Globus pallidus (tissue), 1 donor: ENCODE results near the gene HS3ST6.
A peak's percentile ranks its signal among the peaks of the same experiment; 100 is the strongest.
"Not testable (repeated sequence)": the region's sequence is repeated elsewhere in the genome, so short reads cannot be mapped to it uniquely, and the experiment has no call there.

ENCODE experiments used
- DNase-seq: peaks from one replicate; pipeline ENCODE4 v3.0.0-alpha.2; 2015; ENCODE audit warnings: low spot score

HS3ST6 gene

DNA sequence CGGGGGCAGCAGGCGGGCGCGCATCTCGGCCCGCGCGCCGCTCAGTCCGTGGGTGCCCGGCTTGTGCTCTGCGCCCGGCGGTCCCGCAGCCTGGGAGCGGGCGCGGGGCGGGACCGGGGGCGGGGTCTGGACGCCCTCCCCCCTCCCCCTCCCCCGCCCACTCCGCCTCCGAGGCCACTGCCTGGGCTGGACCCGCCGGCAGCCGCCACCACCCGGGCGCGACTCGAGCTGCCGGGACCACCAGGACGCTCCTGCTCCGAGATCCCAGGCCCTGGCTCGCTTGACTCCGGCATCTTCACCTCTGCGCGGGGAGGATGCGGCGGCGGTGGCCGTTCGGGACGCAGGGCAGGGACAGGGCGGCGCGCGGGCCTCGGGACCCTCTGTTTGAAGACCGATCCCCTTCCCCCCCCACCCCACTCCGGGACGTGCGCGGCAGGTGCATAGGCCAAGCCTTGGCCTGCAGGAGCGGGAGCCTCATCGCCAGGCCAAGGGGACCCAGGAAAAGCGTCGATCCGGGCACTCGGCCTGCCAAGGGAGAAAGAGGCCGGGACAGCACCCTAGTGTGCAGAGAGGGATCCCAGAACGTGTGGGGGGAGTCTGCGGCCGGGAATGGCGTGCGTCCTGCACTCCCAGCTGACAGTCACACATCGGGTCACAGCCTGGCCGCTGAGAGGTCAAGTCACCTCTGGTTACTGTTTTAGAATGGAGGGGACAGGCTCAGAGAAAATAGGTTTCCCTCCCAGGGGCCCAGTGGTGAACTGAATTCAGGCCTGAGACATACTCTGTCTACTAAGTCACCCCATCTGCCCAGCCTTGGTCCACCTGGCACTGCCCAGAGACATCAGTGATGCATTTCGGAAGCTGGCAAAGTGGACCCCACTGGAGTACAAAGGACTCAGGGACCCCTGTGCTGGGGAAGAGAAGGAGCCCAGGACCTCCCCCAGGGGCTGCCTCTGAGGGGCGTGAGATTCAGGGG is at the start of gene HS3ST6:
Gene HS3ST6, minus strand, starts transcription at position 65 of the 976 bp plus-strand sequence. CDS start 92 bp downstream, outside the sequence.
- no peak for DNase-seq

DNA sequence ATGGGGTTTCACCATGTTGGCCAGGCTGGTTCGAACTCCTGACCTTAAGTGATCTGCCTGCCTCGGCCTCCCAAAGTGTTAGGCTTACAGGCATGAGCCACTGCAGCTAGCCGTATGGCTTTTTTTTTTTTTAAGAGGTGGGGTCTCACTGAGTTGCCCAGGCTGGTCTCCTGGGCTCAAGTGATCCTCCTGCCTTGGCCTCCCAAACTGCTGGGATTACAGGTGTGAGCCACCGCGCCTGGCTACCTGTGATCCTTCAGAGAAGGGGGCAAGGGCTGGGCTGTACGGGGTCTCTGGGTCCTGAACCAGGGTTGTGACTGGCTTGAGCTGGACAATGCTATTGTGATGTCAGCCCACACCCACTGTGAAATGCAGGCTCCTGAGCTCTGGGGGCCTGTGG is 48.2 kb upstream of the HS3ST6 start, which contains the start of gene RNF151:
Gene RNF151, plus strand, starts transcription at position 397 of the 400 bp plus-strand sequence. CDS start 26 bp downstream, outside the sequence.
- no peak for DNase-seq

DNA sequence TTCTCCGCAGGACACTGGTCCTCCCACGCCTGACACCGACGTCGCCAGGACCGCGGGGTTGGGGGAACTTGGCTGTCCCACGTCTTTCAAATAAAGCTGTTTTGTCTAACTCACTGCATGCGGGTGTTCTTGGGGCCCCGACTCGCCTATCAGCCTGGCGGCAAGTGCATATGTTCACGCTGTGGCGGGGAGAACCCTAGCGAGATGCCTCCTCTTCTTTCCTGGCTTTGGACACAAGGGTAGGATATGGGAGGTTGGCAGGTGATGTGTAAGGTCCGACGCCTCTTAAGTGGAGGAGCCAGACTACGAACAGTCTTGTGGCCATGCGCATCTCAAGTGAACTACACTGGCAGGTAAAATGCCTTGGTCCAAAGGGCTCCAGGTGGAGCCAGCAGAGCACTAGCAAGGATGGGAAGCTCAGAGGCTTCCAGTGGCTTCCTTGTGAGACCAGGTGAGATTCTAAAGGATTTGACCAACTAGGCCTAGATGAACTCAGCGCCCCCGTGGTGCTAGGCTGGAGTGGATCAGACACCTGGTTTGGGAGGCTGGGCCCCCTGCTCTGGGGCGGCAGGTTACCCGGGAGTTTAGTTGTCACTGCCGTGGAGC is 47.3 kb upstream of the HS3ST6 start:
- no peak for DNase-seq

DNA sequence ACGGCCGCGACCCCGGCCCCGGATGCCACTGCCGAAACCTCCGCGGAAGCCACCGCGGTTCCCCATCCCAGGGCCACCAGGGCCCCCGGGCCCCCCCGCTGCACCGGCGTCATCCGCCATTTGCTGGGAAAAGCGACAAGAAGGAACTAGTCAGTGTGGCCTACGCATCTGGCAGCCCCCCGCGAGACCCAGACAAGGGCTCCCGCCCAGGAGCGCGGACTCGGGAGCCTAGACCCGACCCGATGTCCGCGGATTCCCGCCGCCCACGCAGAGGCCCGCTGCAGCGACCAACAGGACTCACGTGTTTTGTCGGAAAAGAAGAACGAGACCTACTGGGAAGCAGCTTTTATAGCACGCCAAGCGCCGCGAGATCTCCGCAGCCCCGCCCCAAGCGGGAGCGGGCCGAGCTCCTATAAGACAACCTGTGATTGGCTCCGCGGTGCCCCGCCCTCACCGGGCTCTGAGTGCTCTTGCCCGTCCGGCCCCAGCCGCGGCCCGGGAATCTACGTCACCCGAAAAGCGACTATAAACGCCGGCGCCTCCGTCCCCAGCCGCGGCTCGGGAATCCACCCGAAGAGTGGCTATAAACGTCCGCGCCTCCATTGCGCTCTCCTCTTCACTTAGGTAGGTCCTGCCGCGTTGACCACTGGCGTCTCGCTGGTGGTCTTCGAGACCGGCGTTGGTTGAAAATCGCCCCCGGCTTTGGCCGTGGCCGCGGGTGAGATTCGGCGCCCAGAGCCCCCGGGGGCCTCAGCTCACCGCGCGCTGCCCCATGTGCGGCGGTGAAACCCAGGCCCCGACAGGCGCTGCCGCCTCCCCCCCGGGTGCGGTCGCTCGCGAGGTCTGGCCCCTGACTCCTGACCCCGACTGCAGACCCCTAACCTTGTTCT is 46.5 kb upstream of the HS3ST6 start, which contains the start of gene RPS2:
Gene RPS2, minus strand, starts transcription at position 321 of the 890 bp plus-strand sequence. Its CDS starts 201 bp downstream, at position 120.
- peak; percentile 98 for DNase-seq

DNA sequence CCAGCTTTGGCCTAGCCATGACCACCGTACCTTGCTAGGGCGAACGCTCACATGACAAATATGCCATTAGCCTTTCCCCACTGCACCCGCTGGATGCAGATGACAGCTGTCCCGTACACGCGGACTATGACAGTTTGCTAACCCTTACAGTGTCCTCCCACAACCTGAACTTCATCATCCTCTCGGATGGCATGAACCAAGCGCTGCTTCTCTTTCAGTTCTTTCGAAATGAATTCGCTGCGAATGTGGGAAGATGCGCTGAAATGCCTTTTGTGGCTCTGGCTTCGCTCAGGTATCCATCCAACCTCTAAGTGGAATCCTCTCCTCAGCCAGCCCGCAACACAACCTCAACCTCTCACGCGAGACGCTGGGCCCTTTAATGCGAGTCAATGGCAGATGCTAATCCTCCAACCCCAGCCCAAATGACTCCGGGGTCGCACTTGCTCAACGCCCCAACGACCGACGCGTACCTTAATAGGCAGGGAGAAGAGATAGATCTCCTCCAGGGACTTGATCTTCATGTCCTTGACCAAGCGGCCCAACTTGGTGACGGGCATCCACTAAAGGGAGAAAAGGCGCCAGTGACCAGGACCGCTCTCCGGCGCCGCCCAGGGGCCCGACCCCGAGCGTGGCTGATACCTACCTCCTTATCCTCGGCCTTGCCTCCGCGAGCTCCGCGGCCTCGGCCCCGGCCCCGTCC is 45.7 kb upstream of the HS3ST6 start:
- DNase-seq = no peak

DNA sequence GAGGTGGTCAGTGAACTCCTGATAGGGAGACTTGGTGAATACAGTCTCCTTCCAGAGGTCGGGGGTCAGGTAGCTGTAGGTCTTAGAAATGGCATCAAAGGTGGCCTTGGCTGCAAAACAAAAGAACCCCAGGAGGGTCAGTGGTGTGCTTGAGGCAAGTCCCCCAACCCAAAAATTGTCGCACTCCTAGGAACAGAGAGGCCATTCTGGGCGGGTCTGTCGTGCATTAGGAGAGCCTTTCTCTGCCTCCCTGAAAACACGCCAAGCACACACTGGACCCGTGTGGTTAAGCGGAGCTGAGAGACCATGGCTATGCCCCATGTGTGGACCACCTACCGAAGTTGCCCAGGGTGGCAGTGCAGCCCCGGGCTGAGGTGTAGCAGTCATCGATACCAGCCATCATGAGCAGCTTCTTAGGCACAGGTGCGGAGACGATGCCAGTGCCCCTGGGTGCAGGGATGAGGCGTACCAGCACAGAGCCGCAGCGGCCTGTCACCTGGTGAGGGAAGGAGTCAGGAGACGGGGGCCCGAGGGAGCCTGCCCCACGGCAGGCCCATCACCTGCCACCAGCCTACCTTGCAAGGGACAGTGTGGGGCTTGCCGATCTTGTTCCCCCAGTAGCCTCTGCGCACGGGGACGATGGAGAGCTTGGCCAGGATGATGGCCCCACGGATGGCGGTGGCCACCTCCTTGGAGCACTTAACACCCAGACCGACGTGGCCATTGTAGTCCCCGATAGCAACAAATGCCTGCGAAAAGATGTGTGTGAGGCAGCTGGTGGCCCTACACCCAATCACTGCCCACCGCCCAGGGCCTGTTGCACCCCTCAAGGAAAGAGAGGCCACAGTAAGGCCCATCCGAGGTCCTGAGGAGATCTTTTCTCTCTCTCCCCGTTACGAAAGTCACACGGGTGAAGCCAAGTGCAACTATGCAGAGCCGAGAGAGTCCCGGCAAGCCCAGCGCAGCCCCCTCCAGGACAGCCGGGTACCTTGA is 44.2 kb upstream of the HS3ST6 start:
- DNase-seq = not testable (repeated sequence)

DNA sequence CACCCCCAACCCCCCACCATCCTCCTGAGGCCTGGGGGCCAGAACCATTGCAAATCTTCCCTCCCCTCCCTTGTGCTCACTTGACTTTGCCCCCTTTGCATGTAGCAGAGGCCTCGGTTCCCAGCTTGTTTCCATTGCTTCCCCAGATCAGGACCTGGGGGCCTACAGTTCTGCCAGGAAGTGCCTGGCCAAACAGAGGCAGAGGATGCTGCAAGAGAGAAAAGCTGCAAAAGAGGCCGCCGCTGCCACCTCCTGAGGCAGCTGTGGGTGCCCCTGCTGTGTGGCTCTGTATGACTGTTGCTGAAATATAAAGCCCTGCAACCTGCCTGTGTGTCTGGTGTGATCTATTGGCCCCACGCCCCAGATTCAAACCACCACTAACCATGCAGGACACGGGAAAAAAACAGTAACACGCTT is 43.4 kb upstream of the HS3ST6 start:
- no peak for DNase-seq

DNA sequence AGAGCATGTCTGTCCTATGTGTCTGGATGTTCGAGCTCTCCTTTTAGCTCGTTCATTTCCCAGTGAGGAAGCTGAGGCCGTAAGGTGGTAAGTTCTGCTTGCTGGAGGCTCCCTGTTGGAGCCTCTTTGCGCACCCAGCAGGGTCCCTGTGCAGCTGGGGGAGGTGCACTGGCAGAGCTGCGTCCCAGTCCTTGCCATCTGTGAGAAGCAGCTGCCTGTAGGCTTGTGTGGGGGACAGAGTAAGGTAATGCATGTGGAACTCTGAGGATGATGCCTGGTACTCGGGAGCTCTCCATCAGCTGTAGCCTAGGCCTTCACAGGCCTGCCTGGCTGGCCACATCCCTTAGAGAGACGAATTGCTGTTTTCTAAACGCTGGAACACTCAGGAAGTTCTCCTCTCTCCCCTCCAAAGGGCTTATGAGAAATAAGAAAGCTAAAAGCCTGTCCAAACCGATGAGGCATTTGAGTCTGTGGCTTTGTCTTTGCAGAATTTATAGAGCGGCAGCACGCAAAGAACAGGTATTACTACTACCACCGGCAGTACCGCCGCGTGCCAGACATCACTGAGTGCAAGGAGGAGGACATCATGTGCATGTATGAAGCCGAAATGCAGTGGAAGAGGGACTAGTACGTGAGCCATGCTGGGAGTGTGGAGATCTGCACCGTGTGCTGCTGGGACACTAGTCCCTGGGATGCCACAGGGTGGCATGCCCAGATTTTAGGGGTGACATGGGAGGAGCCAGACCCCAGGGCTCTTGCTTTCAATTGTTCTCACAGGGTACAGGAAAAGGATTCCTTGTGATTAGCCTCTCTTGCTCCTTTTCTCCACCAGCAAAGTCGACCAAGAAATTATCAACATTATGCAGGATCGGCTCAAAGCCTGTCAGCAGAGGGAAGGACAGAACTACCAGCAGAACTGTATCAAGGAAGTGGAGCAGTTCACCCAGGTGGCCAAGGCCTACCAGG is 42.7 kb upstream of the HS3ST6 start:
- DNase-seq = no peak

DNA sequence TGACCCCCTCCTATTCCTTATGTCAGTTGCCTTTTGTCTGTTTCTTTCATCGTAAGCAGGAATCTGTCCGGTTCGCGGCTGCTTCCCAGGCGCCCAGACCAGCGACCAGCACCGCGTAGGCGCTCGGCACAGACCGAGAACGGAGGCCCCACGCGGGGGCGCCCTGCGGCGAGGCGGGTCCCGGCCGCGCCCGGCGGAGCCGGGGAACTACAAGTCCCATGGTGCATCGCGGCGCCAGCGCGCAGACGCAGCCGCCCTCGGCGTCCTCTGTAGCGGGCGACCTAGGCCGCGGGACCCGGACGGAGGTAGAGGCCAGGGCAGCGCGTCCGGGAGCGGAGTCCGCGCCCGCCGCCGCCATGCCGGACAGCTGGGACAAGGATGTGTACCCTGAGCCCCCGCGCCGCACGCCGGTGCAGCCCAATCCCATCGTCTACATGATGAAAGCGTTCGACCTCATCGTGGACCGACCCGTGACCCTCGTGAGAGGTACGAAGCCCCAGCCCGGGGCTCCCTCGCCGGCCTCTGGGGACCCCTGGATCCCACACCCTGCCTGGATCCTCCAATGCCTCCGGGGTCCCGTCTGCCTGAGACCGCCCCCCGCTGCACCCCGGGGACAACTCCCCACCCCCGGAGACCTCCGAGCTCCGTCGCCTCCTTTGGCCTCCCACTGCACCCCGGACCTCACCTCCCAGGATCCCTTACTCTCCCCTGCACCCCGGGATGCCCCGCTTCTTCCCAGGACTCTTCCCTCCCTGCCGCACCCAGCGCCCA is 41.2 kb upstream of the HS3ST6 start, which contains the start of gene NDUFB10:
Gene NDUFB10, plus strand, starts transcription at position 270 of the 771 bp plus-strand sequence. Its CDS starts 87 bp downstream, at position 357.
- DNase-seq = peak; percentile 83

DNA sequence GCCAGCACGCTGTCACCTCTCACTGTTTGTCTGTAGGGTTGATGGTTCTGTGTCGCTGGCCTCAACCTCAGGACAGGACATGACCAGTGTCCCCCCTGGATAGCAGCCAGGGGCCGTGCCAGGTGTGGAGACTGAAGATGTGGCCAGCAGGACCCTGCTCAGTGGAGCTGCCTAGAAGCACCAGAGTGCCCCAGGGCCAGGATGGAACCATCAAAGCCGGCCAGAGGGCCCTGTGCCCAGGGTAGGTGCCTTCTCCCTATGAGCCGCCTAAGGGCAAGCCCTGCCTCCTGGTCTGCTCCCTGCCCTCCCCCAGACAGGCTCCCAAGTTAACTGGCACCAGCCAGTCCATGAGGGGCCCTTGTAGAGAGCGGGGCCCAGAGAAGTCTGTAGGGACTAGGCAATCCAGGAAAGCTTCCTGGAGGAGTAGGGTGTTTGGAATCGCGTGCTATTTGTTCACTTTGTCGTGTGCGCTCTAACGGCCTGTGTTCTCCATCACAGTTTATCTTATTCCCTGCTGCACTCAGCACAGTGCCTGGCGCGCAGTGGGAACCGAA is 40.6 kb upstream of the HS3ST6 start:
- no peak for DNase-seq

DNA sequence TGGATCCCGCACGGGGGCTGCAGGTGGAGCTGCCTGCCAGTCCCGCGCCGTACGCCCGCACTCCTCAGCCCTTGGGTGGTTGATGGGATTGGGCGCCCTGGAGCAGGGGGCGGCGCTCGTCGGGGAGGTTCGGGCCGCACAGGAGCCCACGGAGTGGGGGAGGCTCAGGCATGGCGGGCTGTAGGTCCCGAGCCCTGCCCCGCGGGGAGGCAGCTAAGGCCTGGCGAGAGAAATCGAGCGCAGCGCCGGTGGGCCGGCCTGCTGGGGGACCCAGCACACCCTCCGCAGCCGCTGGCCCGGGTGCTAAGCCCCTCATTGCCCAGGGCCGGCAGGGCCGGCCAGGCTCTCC is 39.9 kb upstream of the HS3ST6 start:
- not testable (repeated sequence) for DNase-seq

DNA sequence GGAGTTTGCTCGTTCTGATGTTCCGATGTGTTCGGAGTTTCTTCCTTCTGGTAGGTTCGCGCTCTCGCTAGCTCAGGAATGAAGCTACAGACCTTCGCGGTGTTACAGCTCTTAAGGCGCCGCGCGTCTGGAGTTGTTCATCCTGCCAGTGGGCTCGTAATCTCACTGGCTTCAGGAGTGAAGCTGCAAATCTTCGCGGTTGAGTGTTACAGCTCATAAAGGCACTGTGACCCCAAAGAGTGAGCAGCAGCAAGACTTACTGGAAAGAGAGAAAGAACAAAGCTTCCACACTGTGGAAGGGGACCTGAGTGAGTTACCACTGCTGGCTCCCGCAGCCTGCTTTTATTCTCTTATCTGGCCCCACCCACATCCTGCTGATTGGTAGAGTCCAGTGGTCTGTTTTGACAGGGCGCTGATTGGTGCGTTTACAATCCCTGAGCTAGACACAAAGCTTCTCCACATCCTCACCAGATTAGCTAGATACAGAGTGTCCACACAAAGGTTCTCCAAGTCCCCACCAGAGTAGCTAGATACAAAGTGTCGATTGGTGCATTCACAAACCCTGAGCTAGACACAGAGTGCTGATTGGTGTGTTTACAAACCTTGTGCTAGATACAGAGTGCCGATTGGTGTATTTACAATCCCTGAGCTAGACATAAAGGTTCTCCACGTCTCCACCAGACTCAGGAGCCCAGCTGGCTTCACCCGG is 39.4 kb upstream of the HS3ST6 start:
- DNase-seq = not testable (repeated sequence)

DNA sequence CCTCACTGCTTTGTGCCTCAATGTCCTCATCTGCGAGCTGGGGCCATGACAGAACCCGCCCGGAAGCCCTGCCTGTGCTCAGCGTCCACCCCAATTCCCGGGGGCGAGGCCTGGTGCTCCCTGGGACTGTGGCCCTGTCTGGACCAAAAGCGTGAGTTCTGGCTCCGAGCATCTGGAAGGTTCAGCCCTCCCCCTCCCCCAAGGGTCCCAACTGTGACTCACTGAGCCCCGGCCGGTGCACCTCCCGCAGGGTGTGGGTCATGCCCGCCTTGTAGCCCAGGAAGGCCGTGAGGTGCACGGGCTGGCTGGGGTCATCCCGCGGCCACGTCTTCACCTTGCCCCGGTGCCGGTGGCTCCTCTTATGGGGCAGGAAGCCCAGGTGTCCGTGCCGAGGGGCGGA is 35.5 kb upstream of the HS3ST6 start:
- no peak for DNase-seq

DNA sequence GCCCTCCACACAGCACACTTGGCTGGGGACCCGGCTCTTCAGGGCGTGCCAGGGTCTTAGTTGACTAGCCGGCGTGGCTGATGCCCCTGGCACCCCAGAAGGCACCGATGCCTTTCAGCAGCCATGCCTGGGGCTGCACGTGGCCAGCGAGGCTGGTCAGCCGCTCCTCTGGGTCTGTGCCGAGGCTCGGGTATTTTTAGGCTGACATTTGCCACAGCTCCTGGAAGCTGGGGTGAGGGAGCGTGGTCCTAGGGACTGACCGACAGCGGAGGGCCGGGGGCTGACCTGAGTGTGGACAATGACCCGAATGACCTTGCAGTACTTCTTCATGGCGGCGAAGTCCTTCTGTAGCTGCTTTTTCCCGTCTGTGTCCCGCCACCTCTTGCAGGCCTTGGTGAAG is 32.3 kb upstream of the HS3ST6 start:
- DNase-seq = no peak

DNA sequence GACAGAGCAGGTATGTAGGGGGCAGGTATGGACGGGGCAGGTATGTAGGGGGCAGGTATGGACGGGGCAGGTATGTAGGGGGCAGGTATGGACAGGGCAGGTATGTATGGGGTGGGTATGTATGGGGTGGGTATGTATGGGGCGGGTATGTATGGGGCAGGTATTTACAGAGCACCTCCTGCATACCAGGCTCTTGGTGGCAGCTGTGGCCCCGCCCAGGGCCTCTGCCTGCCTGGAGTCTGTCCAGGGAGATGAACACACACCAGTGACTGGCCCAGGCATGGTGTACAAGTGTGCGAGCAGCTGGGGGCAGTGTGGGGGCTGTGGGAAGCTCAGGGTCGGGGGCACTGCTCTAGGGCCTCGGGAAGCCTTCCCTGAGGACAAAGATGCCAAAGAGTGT is 31.8 kb upstream of the HS3ST6 start:
- DNase-seq = no peak

DNA sequence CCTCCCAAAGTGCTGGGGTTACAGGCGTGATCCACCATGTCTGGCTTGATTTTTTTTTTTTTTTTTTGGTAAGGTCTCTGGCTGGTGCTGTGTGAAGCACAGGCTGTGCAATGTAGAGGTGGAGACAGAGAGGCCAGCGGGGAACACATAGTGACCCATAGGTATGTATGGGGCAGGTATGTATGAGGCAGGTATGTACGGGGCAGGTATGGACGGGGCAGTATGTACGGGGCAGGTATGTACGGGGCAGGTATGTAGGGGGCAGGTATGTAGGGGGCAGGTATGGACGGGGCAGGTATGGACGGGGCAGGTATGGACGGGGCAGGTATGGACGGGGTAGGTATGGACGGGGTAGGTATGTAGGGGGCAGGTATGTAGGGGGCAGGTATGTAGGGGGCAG is 31.3 kb upstream of the HS3ST6 start:
- no peak for DNase-seq

DNA sequence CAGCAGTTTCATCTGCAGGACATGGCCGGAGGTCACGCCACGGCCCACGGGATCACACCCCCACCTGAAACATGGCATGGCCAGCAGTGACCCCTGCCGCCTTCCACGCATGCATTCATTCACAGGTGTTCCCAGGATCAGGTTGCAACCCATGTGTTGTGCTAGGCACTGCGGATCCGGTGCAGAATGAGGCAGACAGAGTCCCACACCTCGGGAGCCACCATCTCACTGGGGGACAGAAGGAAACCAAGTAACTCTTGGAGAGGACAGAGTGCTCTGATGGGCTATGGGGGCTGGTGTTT is 29.1 kb upstream of the HS3ST6 start:
- DNase-seq = no peak
